Umbilical cord (tissue), 2 donors: ENCODE results near the gene SULT1A2. TPM values are rescaled to one million over a fixed set of nuclear protein-coding genes. Genes with fewer than 3 reads are reported as not detected.
"Not testable (repeated sequence)": the region's sequence is repeated elsewhere in the genome, so short reads cannot be mapped to it uniquely, and the experiment has no call there.

ENCODE experiments used
- DNase-seq: peaks from one replicate; pipeline ENCODE4 v3.0.0-alpha.2; 2015; ENCODE audit warnings: low spot score
- total RNA-seq: library from RNA; depleted of rRNA; stranded (reverse); fragments of >200 nt; gene quantifications from one replicate; pipeline ENCODE4 v1.2.3, GENCODE V29; 2014; ENCODE audit warnings: low replicate concordance; ENCODE audit not compliant: insufficient read depth

The SULT1A2 gene
- total RNA-seq, 1 donor from 2014 or later = not detected

- no peak for DNase-seq
Observed at GRCh38 chr16:28591355-28591754, 5.5 kb downstream of the SULT1A2 start.

GRCh38 chr16:28590384-28591340 lies 6.2 kb downstream of the SULT1A2 start:
- DNase-seq = no peak

GRCh38 chr16:28589930-28590329 lies 6.9 kb downstream of the SULT1A2 start:
- DNase-seq = no peak

GRCh38 chr16:28589069-28589468 lies 7.8 kb downstream of the SULT1A2 start:
- DNase-seq = no peak

GRCh38 chr16:28587386-28587785 lies 9.5 kb downstream of the SULT1A2 start:
- no peak for DNase-seq

- no peak for DNase-seq
Observed at GRCh38 chr16:28586466-28586865, 10.4 kb downstream of the SULT1A2 start.

- DNase-seq = no peak
Observed at GRCh38 chr16:28585674-28586073, 11.2 kb downstream of the SULT1A2 start.

GRCh38 chr16:28580726-28581315 lies 16.0 kb downstream of the SULT1A2 start:
- no peak for DNase-seq

- DNase-seq = no peak
Observed at GRCh38 chr16:28575446-28576109, 21.3 kb downstream of the SULT1A2 start.

GRCh38 chr16:28574925-28575324 lies 21.9 kb downstream of the SULT1A2 start:
- DNase-seq = no peak

GRCh38 chr16:28573738-28574718 lies 22.8 kb downstream of the SULT1A2 start:
- no peak for DNase-seq

- DNase-seq = peak; percentile 77
Observed at GRCh38 chr16:28572696-28573510, 23.9 kb downstream of the SULT1A2 start.

GRCh38 chr16:28569968-28570752 lies 26.7 kb downstream of the SULT1A2 start:
- no peak for DNase-seq

- no peak for DNase-seq
Observed at GRCh38 chr16:28569021-28569420, 27.8 kb downstream of the SULT1A2 start.

GRCh38 chr16:28567292-28567691 lies 29.6 kb downstream of the SULT1A2 start:
- DNase-seq = no peak

- DNase-seq = not testable (repeated sequence)
Observed at GRCh38 chr16:28566233-28566925, 30.5 kb downstream of the SULT1A2 start.

- DNase-seq = no peak
Observed at GRCh38 chr16:28563218-28563617, 33.6 kb downstream of the SULT1A2 start.

GRCh38 chr16:28562199-28562598 lies 34.7 kb downstream of the SULT1A2 start:
- DNase-seq = no peak
